Measurements from ENCODE around the gene CMTR1. TPM values are rescaled to one million over a fixed set of nuclear protein-coding genes. Genes with fewer than 3 reads are reported as not detected.

CMTR1 gene
- total RNA-seq, 2 donors from 2014 or later, result 26.1 to 34.7 TPM

DNA sequence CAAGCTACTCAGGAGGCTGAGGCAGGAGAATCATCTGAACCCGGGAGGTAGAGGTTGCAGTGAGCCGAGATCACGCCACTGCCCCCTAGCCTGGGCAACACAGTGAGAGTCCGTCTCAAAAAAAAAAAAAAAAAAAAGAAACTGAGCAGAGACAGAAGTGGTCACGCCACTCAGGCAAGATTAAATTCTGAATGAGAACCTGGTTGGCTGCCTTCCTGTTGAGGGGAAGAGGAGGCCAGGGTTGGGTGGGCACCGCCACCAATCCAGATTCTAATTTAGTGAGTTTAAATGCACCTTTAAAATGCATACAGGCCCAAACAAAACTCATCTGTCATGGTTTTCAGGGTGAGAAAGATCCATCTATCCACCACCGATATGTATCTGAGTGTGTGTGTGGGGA, 90.4 kb downstream of the CMTR1 start:
- Histone ChIP-seq H3K36me3 (no peaks in the 10 kb centered on the region), H3K4me1 (ENCODE audit: control insufficient read depth in 1 of 2, low read depth in 2 of 2) (no peaks in the 10 kb centered on the region), H3K27me3 (replicated peaks; ENCODE audit: insufficient read depth) (no peaks in the 10 kb centered on the region), H3K4me3 (no peak overlapping the region), H3K9me3 (no peaks in the 10 kb centered on the region), H3K27ac (no peak overlapping the region)
- ATAC-seq (ENCODE audit: insufficient number of reproducible peaks, low FRiP score, low read depth) (no peak), DNase-seq (ENCODE audit: low spot score) (no peak)
- TF ChIP-seq, protein P1, sequence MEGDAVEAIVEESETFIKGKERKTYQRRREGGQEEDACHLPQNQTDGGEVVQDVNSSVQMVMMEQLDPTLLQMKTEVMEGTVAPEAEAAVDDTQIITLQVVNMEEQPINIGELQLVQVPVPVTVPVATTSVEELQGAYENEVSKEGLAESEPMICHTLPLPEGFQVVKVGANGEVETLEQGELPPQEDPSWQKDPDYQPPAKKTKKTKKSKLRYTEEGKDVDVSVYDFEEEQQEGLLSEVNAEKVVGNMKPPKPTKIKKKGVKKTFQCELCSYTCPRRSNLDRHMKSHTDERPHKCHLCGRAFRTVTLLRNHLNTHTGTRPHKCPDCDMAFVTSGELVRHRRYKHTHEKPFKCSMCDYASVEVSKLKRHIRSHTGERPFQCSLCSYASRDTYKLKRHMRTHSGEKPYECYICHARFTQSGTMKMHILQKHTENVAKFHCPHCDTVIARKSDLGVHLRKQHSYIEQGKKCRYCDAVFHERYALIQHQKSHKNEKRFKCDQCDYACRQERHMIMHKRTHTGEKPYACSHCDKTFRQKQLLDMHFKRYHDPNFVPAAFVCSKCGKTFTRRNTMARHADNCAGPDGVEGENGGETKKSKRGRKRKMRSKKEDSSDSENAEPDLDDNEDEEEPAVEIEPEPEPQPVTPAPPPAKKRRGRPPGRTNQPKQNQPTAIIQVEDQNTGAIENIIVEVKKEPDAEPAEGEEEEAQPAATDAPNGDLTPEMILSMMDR (IDR thresholded peaks at IDR 0.05), result no peak

DNA sequence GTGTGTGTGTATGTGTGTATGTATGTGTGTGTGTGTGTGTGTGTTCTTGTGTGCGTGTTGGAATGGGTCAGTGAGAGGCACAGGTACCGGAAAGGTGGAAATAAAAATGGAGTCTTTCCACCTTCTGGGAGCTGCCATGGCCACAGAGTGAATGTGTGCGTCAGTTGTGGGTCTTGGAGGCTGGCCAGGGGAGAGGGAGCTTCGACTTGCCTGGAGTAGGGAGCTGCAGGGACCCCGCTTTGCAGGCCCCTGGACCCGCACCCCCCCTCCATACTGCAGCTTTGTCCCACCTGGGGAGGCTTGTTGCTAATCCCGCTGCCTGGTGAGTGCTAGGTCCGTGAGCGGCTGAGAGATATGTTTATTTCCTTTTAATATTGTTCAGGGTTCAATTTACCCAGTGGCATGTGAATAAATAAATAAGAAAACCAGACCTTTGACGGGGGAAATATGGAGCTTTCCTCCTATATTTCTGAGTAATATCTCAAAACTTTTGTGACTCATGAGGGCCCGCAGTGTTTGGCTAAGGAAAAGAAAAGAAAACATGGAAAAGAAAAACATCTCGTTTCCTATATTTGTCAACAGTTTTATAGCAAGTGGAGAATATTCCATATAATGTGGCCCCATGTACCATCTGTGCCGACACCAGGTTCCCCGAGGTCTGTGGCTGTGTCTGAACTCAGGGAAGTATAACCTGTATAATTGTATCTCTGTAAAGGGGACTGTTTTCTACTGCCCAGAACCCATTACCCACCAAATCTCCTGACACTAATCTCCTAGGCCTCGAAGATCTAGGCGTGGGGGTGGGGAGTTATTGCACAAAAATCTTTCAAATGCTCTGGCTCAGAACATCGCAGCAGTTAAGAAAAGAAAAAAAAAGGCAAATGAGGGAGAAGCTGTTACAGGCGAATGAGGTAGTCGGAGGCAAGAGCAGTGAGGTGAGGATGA, 91.3 kb downstream of the CMTR1 start:
- Histone ChIP-seq H3K27ac (no peak overlapping the region), H3K36me3 (no peaks in the 10 kb centered on the region), H3K27me3 (replicated peaks; ENCODE audit: insufficient read depth) (no peaks in the 10 kb centered on the region), H3K9me3 (no peaks in the 10 kb centered on the region), H3K4me3 (no peak overlapping the region), H3K4me1 (ENCODE audit: control insufficient read depth in 1 of 2, low read depth in 2 of 2) (no peaks in the 10 kb centered on the region)
- ATAC-seq (ENCODE audit: insufficient number of reproducible peaks, low FRiP score, low read depth) (no peak), DNase-seq (ENCODE audit: low spot score) (no peak)
- TF ChIP-seq, protein P1 (IDR thresholded peaks at IDR 0.05), result no peak

DNA sequence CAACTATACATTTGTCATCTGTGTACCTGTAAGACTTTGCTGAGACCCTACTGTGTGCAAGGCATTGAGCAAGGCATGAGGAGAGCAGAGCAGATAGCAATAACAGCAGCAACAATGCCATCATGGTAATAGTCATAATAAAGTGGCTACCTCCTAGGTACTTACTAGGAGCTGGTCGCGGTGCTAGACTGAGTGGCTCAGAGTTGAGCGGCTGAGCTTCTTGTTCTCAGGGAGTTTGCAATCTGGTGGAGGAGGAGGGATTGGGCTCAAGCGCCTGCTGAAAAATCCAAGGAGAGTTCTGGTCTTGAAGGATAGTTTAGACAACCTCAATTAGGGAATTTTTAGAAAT, 91.9 kb downstream of the CMTR1 start:
- Histone ChIP-seq H3K27ac (no peak overlapping the region), H3K9me3 (no peaks in the 10 kb centered on the region), H3K4me3 (no peak overlapping the region), H3K36me3 (no peaks in the 10 kb centered on the region), H3K27me3 (replicated peaks; ENCODE audit: insufficient read depth) (no peaks in the 10 kb centered on the region), H3K4me1 (ENCODE audit: control insufficient read depth in 1 of 2, low read depth in 2 of 2) (no peaks in the 10 kb centered on the region)
- TF ChIP-seq, protein P1 (IDR thresholded peaks at IDR 0.05), result no peak
- ATAC-seq (ENCODE audit: insufficient number of reproducible peaks, low FRiP score, low read depth) (no peak), DNase-seq (ENCODE audit: low spot score) (no peak)

- ATAC-seq (ENCODE audit: insufficient number of reproducible peaks, low FRiP score, low read depth), result no peak
- no peaks in the 10 kb centered on the region for H3K4me1 ChIP-seq (ENCODE audit: control insufficient read depth in 1 of 2, low read depth in 2 of 2)
- no peaks in the 10 kb centered on the region for H3K27me3 ChIP-seq (replicated peaks; ENCODE audit: insufficient read depth)
- H3K9me3 ChIP-seq, result no peaks in the 10 kb centered on the region
- no peaks in the 10 kb centered on the region for H3K36me3 ChIP-seq
- H3K27ac ChIP-seq, result no peak overlapping the region
- TF ChIP-seq, protein P1 (IDR thresholded peaks at IDR 0.05), result no peak
- no peak overlapping the region for H3K4me3 ChIP-seq
- no peak for DNase-seq (ENCODE audit: low spot score)
Observed at GRCh38 chr6:37525460-37526357, 92.7 kb downstream of the CMTR1 start.

DNA sequence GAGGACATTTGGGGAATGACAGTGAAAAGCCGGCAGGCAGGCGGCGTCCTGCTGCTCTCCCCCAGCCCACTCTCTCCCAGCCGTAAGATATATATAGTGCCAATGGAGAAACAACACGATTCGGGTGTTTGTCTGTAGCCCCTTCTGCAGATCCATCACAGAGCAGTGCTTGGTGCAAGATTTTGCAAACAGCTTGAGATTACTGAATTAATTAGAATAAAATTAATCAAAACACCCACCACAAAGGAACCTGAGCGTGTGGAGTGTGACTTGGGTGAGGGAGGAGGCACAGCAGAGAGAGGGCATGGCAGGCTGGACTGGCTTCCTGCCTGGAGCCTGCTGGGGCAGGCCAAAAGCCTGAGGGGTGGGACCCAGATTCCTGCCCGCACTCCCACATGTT, 95.5 kb downstream of the CMTR1 start:
- H3K27me3 ChIP-seq (replicated peaks; ENCODE audit: insufficient read depth), result no peaks in the 10 kb centered on the region
- H3K36me3 ChIP-seq, result no peaks in the 10 kb centered on the region
- no peaks in the 10 kb centered on the region for H3K4me1 ChIP-seq (ENCODE audit: control insufficient read depth in 1 of 2, low read depth in 2 of 2)
- no peak overlapping the region for H3K27ac ChIP-seq
- no peak for ATAC-seq (ENCODE audit: insufficient number of reproducible peaks, low FRiP score, low read depth)
- DNase-seq (ENCODE audit: low spot score), result no peak
- H3K4me3 ChIP-seq, result no peak overlapping the region
- TF ChIP-seq, protein P1 (IDR thresholded peaks at IDR 0.05), result no peak
- H3K9me3 ChIP-seq, result no peaks in the 10 kb centered on the region

All from thoracic aorta (tissue), 2 donors.